ENCODE measurements around the gene LSM6.

The LSM6 gene

GRCh38 chr4:146175541-146176453 is at the start of gene LSM6:
LSM6 (plus strand) TSS chr4:146175718; CDS start chr4:146182922, 7,204 bp downstream.
- DNase-seq, result peak; percentile 41

DNA sequence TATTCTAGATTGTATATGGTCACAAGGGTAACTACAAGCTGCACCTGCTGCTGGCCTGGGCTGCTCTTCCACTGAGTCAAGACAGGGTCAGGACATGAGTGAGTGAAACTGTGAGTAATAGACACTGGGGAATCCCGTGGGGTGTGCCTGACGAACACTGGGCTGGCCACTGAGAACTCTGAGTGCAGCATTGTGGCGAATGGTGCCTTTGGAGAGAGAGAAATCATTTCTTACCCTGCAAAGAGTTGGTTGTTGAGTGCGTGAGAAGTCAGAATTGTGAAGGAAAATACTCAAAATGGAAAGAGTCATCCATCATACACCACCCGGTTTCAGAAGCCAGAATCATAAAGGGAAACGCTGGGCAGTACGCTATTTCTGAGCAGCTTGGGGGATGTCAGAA is 43.1 kb upstream of the LSM6 start:
- DNase-seq, result no peak

- DNase-seq, result peak; percentile 3
These were observed 40.6 kb upstream of the LSM6 start for GRCh38 chr4:146134761-146135445.

DNA sequence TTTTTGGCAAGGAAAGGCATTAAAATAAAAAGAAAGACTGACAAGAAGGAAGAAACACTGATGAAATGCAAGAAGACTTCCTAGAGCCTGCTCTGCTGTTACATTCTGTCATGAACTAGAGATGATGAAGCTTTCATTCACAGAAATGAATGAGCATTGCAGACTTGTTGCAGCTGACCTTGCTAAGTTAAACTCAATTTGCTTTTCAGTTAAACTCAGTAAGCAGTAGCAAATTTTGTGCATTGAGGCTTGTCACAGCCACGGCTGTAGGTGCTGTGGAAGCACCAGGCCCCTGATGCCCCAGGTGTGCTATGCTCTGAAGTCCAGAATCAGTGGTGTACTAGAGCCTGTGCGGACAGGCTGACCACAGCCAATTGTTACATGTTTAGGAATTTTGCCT is 39.6 kb upstream of the LSM6 start:
- DNase-seq, result no peak

GRCh38 chr4:146142768-146143167 is 32.8 kb upstream of the LSM6 start:
- no peak for DNase-seq

GRCh38 chr4:146143888-146144287 is 31.6 kb upstream of the LSM6 start:
- no peak for DNase-seq

DNA sequence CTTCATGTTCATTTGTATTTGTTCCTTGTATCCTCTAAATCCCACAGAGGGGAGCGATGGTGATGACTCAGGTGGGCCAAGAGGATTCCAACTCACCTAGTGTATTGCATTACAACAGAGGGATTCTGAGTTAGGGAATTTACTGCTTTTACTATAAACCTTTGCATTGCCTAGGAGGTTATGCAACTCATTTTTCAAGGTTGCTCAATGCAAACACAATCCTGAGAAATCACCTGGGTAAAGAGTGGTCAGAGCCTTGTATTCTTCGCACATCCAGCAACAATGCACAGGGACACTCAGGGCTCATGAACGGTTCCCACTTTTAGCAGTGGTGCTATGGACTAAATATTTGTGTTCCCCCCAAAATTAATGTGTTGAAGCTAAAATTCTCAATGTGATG is 28.6 kb upstream of the LSM6 start:
- DNase-seq, result no peak

DNA sequence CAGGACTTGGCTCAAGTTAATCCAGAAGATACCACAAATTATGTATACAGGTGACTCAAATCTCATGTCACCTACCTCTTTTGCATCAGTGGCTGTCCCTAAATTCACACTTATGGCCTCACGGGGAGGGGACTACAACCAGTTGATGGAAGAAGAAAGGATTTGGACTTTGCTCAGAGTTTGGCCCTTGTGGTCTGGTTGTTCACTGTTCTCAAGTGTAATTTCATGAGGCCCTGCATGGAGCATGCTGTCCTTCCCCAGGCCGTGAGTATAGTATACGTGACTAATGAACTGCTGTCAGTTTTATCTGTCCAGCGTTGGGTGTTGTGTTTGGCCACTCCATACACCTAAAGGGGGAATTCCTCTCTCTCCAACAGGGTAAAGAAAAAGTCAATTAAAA is 27.5 kb upstream of the LSM6 start:
- no peak for DNase-seq

- no peak for DNase-seq
These were observed 21.5 kb upstream of the LSM6 start for GRCh38 chr4:146154057-146154456.

DNA sequence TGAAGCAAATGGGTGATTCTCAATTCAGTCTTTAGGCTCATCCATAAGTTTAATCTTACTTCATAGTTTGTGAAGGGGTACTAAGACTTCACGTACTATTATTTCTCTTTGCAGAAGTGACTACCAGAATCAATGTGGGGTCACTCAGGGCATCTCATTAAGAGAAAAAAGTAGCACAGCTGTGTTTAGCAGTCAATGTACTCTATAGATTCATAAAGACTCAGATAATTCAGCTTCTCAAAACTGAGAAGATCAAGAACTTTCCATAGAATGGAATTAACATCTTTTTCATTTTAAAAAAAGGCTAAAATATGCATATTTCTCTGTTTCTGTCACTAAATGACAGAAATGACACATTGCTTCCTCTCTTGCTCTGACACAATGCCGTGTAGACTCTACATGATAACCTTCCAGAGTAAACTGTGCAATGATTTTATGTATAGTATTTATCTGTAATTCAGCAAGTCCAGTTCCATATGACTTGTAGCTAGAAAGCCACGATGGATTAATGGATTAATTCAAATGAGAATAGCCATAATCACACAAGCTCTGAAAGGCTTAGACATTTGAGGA is 20.3 kb upstream of the LSM6 start:
- no peak for DNase-seq

DNA sequence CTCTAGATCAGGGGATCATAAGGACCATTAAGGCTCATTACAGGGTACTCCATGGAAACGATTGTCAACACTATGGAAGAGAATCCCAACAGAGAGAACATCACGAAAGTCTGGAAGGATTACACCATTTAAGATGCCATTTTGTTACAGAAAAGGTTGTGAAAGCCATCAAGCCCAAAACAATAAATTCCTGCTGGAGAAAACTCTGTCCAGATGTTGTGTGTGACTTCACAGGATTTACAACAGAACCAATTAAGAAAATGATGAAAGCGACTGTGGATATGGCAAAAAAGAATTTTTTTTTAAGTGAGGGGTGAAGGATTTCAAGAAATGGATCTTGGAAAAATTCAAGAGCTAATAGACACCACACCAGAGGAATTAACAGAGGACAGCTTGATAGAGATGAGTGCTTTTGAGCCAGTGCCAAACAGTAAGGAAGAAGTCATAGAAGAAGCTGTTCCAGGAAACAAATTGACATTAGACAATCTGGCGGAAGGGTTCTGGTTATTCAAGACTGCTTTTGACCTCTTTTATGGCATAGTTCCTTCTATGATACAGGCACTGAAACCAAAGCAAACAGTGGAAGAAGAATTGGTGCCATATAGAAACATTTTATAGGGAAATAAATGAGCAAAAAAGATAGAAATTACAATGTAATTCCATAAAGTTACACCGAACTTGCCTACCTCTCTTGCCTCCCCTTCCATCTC is 17.3 kb upstream of the LSM6 start:
- no peak for DNase-seq

GRCh38 chr4:146159384-146160058 is 16.0 kb upstream of the LSM6 start:
- DNase-seq, result no peak

GRCh38 chr4:146161243-146161642 is 14.3 kb upstream of the LSM6 start:
- DNase-seq, result no peak

GRCh38 chr4:146165221-146165620 is 10.3 kb upstream of the LSM6 start:
- DNase-seq, result no peak

- no peak for DNase-seq
These were observed 9.7 kb upstream of the LSM6 start for GRCh38 chr4:146165840-146166239.

DNA sequence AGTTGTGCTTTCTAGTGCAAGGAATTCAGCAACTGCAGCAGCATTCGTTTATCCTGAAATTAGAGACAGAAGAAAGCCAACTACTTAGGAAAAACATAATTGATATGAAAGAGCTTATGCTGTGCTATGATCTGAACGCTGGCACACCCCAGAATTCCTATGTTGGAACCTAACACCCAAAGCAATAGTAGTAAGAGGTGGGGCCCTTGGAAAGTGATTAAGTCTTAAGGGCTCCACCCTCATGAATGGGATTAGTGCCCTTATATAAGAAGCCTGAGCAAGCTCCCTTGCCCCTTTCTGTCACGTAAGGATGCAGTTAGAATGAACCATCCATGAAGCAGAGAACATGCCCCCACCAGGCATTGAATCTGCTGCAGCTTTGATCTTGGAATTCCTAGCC is 5.4 kb upstream of the LSM6 start:
- no peak for DNase-seq

DNA sequence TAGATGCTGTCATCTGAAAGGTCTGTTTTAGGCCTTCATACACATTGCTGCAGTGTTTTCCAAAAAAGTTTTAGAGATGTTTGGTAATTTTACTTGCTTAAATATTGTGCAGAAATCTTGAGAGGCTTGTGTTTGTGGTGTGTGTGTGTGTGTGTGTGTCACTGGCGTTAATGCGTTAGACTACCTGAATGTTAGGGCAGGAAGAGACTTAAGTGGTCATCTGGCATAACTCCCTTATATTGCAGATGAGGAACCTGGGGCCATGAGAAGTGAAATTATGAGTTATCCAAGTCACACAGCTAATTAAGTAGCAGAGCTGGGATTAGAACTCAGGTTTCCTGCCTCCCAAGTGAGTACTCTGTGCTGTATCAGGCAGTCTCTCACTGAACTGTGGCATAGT is 1.4 kb downstream of the LSM6 start:
- no peak for DNase-seq

- DNase-seq, result no peak
These were observed 2.6 kb downstream of the LSM6 start for GRCh38 chr4:146178126-146178525.

GRCh38 chr4:146179784-146180370 is 4.4 kb downstream of the LSM6 start:
- DNase-seq, result no peak

DNA sequence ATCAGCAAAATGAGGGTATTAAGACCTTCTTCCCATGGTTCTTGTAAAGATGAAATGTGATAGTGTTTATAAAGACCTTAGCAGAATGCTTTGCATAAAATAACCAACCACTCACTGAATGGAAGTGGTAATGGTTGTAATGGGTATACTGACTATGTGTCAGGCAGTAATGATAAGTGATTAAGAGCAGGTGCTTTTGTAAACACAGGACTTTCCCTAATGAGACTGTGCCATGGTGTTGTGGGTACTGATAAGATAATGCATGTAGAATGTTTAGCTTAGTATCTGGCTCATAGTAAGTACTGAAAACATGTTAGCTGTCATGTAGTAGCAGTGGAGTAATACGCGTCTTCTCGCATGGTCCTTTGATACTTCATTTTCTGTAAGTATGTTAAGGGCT is 6.9 kb downstream of the LSM6 start:
- no peak for DNase-seq

DNA sequence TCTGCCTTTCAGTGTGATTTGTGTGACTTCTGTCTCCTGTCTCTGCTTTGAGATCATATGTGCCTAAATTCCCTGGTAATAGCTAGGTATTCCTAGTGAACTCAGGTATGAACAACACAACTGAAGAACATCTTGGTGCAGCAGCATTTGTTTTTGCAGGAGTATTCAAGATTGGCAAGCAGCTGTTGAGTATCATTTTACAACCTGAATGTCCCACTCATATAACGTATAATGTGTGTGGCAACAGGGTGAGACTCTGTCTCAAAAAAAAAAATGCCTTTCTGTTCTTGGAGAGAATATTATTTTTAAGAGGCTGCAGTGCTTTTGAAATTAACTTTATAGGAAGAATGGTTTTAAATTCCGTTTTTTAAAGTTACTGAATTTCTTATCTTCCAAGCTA is 7.7 kb downstream of the LSM6 start:
- DNase-seq, result no peak

DNA sequence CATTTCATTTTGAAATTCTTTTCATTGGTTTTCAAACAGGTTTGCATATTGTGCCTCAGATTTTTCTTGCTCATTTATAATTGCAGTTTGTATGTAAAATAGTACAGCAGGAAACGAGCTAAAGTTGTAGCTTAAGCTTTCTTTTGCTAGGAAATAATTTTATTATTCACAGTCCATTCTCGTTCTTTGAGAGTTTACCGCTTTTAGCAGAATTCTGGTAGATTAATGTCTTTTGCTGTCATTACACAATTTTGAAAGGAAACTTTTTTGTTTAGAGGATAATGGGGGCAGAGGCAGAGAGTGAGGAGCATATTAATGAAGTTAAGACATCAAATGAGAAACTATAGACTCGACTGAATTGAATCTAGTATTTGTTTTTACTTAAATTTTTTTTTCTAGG is 10.5 kb downstream of the LSM6 start:
- no peak for DNase-seq

All from NCI-H1436 treated with DMSO at 0.1 percent for 48 hours (cell line).